Keratinocyte (primary cell): ENCODE measurements around the gene PARL.

ENCODE experiments used
- CTCF ChIP-seq, 3 experiments: IDR thresholded peaks in 1 of 3; conservative IDR thresholded peaks in 1 of 3; optimal IDR thresholded peaks in 1 of 3; 2 replicates in 2 of 3; 3 replicates in 1 of 3; pipeline versions ENCODE3 to v1.5.1; 2011; ENCODE audit warnings: low read length in 3 of 3, mild to moderate bottlenecking in 3 of 3, moderate library complexity in 2 of 3, control low read depth in 1 of 3, inconsistent platforms in 1 of 3; ENCODE audit not compliant: insufficient read depth in 2 of 3; ENCODE audit errors: extremely low read depth in 1 of 3
- EZH2 ChIP-seq: IDR thresholded peaks from one replicate; pipeline ENCODE4 v1.6.1; 2012; ENCODE audit warnings: inconsistent platforms, mild to moderate bottlenecking, low read length, moderate library complexity

GRCh38 chr3:183880121-183880520 lies 4.6 kb downstream of the PARL start:
- TF ChIP-seq CTCF (optimal IDR thresholded peaks at IDR 0.05 in 1 of 3, IDR thresholded peaks at IDR 0.05 in 1 of 3, conservative IDR thresholded peaks at IDR 0.05 in 1 of 3; ENCODE audit: extremely low read depth in 1 of 3, insufficient read depth in 2 of 3, low read length in 3 of 3), result no peak
- TF ChIP-seq EZH2, result no peak
